Sigmoid colon (tissue), 7 donors: ENCODE measurements around the gene GTPBP2. TPM values are rescaled to one million over a fixed set of nuclear protein-coding genes. Genes with fewer than 3 reads are reported as not detected.

Experiments used
- DNase-seq: peaks from one replicate; pipeline ENCODE4 v3.0.0-alpha.2; 2019
- H3K27ac ChIP-seq, 4 donors: fragments of 200-600 bp; sonication (generic); one replicate each; pipeline ENCODE4 v1.5.1; 2016 to 2019; ENCODE audit warnings: mild to moderate bottlenecking in 1 of 4
- H3K27me3 ChIP-seq, 3 donors: fragments of 200-600 bp; sonication (generic); one replicate each; pipeline ENCODE4 v1.5.1; 2019; ENCODE audit warnings: mild to moderate bottlenecking in 1 of 3
- H3K36me3 ChIP-seq, 4 donors: fragments of 200-600 bp; sonication (generic); one replicate each; pipeline ENCODE4 v1.5.1; 2016 to 2019
- H3K4me1 ChIP-seq, 4 donors: fragments of 200-600 bp; sonication (generic); one replicate each; pipeline ENCODE4 v1.5.1; 2017 to 2019
- H3K4me3 ChIP-seq, 4 donors: fragments of 200-600 bp; sonication (generic); one replicate each; pipeline ENCODE4 v1.5.1; 2017 to 2019; ENCODE audit warnings: mild to moderate bottlenecking in 2 of 4, moderate library complexity in 1 of 4
- H3K9me3 ChIP-seq, 4 donors: fragments of 200-600 bp in 3 of 4; sonication (generic) in 3 of 4; one replicate each; pipeline versions ENCODE4 v1.5.1 to v1.6.1; 2013 to 2019
- CTCF ChIP-seq, 4 experiments: fragments of 450-650 bp in 3 of 4; fragments of 200-600 bp in 1 of 4; IDR thresholded peaks; one replicate each; pipeline ENCODE4 v1.5.1; 2016 to 2019; ENCODE audit warnings: antibody characterized with exemption in 4 of 4, mild to moderate bottlenecking in 3 of 4, moderate library complexity in 2 of 4
- EP300 ChIP-seq, 4 donors: sonication (generic); formaldehyde crosslinking; IDR thresholded peaks; one replicate each; pipeline ENCODE4 v1.6.1; 2017; ENCODE audit warnings: antibody characterized with exemption in 4 of 4
- POLR2A ChIP-seq, 2 donors: fragments of 450-650 bp; IDR thresholded peaks; one replicate each; pipeline ENCODE4 v1.6.1; 2016; ENCODE audit warnings: antibody characterized with exemption in 2 of 2, mild to moderate bottlenecking in 2 of 2, moderate library complexity in 2 of 2
- POLR2AphosphoS5 ChIP-seq, 4 donors: sonication (generic); formaldehyde crosslinking; IDR thresholded peaks; one replicate each; pipeline ENCODE4 v1.6.1; 2017; ENCODE audit warnings: antibody characterized with exemption in 4 of 4
- WGBS, 2 donors: extraction: QIAGEN DNeasy Blood & Tissue Kit; methylation state at CpG; one replicate each; pipeline ENCODE4 v1.1.7; 2013; 5-methylcytosine and 5-hydroxymethylcytosine counted together
- intact Hi-C: fragments of 100-400 bp; cut with DNase I; formaldehyde crosslinking; loops from one replicate; pipeline ENCODE4 v1.15.1; 2023
- polyA plus RNA-seq, 3 donors: library from polyadenylated mRNA; stranded (reverse); fragments of 200-250 nt; gene quantifications; one replicate each; pipeline ENCODE4 v1.2.3, GENCODE V29; 2013
- total RNA-seq, 4 donors: library from RNA; depleted of rRNA; stranded (reverse); fragments of >200 nt; gene quantifications; one replicate each; pipeline ENCODE4 v1.1.0, GENCODE V29; 2016
- donor health status: healthy with polysubstance abuse.
- donor health status: Bipolar disorder and iron deficiency.
- donor health status: healthy.

The GTPBP2 gene
- total and polyA plus RNA-seq, 7 donors, result 26.8 to 71.0 (median 36.6) TPM

GRCh38 chr6:43616725-43617472 lies 12.2 kb downstream of the GTPBP2 start:
- TF ChIP-seq CTCF (IDR thresholded peaks at IDR 0.05) (no peak), POLR2AphosphoS5 (IDR thresholded peaks at IDR 0.05) (no peak), POLR2A (IDR thresholded peaks at IDR 0.05) (no peak), EP300 (IDR thresholded peaks at IDR 0.05) (no peak)
- WGBS, 2 donors, result 94 to 96% methylated on average over 9 of the region's 9 CpGs

GRCh38 chr6:43614396-43614730 lies 14.7 kb downstream of the GTPBP2 start:
- H3K9me3 ChIP-seq, result no peaks in the 10 kb centered on the region

More at GRCh38 chr6:43616725-43617472, 12.2 kb downstream of the GTPBP2 start:
- Histone ChIP-seq H3K4me1 (no peaks in the 10 kb centered on the region), H3K27me3 (no peaks in the 10 kb centered on the region), H3K36me3 (peaks cover 23 to 52% (median 30%) of the 10 kb centered on the region in 4 donors), H3K9me3 (no peaks in the 10 kb centered on the region), H3K27ac (no peak overlapping the region), H3K4me3 (no peak overlapping the region)
- no peak for DNase-seq
- intact Hi-C loops, result no loop called here

GRCh38 chr6:43613721-43614395 lies 15.2 kb downstream of the GTPBP2 start:
- 96% methylated on average over 6 of the region's 6 CpGs for WGBS, 2 donors

More at GRCh38 chr6:43614396-43614730, 14.7 kb downstream of the GTPBP2 start:
- WGBS, 2 donors, result 85 to 89% methylated on average over 3 of the region's 3 CpGs
- Histone ChIP-seq H3K4me3 (no peak overlapping the region), H3K27ac (no peak overlapping the region), H3K4me1 (no peaks in the 10 kb centered on the region), H3K36me3 (peaks cover 13 to 45% (median 17%) of the 10 kb centered on the region in 4 donors), H3K27me3 (no peaks in the 10 kb centered on the region)
- DNase-seq, result no peak
- intact Hi-C loops, result no loop called here
- TF ChIP-seq CTCF (IDR thresholded peaks at IDR 0.05) (no peak), POLR2A (IDR thresholded peaks at IDR 0.05) (no peak), EP300 (IDR thresholded peaks at IDR 0.05) (no peak), POLR2AphosphoS5 (IDR thresholded peaks at IDR 0.05) (no peak)

GRCh38 chr6:43610431-43610830 lies 18.6 kb downstream of the GTPBP2 start:
- Histone ChIP-seq H3K4me1 (no peaks in the 10 kb centered on the region), H3K36me3 (peaks cover 13 to 57% (median 18%) of the 10 kb centered on the region in 4 donors), H3K27ac (no peak overlapping the region), H3K9me3 (no peaks in the 10 kb centered on the region), H3K4me3 (no peak overlapping the region), H3K27me3 (no peaks in the 10 kb centered on the region)
- intact Hi-C loops, result no loop called here
- TF ChIP-seq POLR2A (IDR thresholded peaks at IDR 0.05) (no peak), CTCF (IDR thresholded peaks at IDR 0.05) (no peak), EP300 (IDR thresholded peaks at IDR 0.05) (no peak), POLR2AphosphoS5 (IDR thresholded peaks at IDR 0.05) (no peak)
- WGBS, 2 donors, result 97 to 98% methylated on average over 5 of the region's 5 CpGs
- DNase-seq, result no peak

More at GRCh38 chr6:43613721-43614395, 15.2 kb downstream of the GTPBP2 start:
- DNase-seq, result no peak
- peaks cover 13 to 44% (median 16%) of the 10 kb centered on the region in 4 donors for H3K36me3 ChIP-seq
- intact Hi-C loops, result no loop called here
- no peak for TF ChIP-seq POLR2A (IDR thresholded peaks at IDR 0.05)
- no peaks in the 10 kb centered on the region for H3K27me3 ChIP-seq
- H3K27ac ChIP-seq, result no peak overlapping the region
- H3K4me1 ChIP-seq, result no peaks in the 10 kb centered on the region
- H3K4me3 ChIP-seq, result no peak overlapping the region
- H3K9me3 ChIP-seq, result no peaks in the 10 kb centered on the region

GRCh38 chr6:43609402-43609801 lies 19.7 kb downstream of the GTPBP2 start:
- TF ChIP-seq POLR2A (IDR thresholded peaks at IDR 0.05), result no peak
- TF ChIP-seq CTCF (IDR thresholded peaks at IDR 0.05), result no peak
- H3K36me3 ChIP-seq, result peaks cover 10 to 61% (median 18%) of the 10 kb centered on the region in 4 donors
- intact Hi-C loops, result loop anchor here (5.0 kb wide), 1 partner anchor 468 kb away; no protein-coding TSS in a partner anchor
- H3K27me3 ChIP-seq, result no peaks in the 10 kb centered on the region
- no peak overlapping the region for H3K4me3 ChIP-seq
- no peak for DNase-seq
- no peaks in the 10 kb centered on the region for H3K9me3 ChIP-seq
- no peak overlapping the region for H3K27ac ChIP-seq
- no peaks in the 10 kb centered on the region for H3K4me1 ChIP-seq
- WGBS, 2 donors, result 94% methylated on average over 1 of the region's 1 CpG
